C4-2B (cell line): ENCODE results near the gene ZNF618.

Experiments
- ZFX ChIP-seq: fragments of 450-650 bp; IDR thresholded peaks from 2 replicates; pipeline ENCODE4 v1.6.1; 2017
- TF ChIP-seq, protein P1 (sequence below): fragments of 450-650 bp; conservative IDR thresholded peaks from 2 replicates; pipeline ENCODE4 v1.5.1; 2017; ENCODE audit warnings: mild to moderate bottlenecking

DNA sequence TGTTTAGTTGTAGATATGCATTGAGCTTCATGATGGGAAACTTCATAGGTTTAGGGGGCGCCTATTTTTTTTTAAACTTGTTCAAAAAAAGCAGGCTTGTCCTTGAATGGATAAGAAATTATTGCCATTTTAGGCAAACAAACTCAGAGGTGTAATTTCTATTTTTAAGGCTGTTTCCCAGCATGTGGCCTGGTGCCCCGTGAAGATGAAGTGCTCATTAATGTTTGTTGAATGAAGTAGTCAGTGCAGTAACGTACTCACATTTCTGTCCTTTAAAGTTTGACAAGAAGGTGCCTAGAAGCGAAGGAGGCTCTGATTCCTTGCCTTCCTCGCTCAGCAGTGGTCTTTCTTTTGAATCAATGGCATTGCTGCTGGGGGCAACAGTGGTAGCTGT, 54.3 kb downstream of the ZNF618 start:
- TF ChIP-seq, protein P1, sequence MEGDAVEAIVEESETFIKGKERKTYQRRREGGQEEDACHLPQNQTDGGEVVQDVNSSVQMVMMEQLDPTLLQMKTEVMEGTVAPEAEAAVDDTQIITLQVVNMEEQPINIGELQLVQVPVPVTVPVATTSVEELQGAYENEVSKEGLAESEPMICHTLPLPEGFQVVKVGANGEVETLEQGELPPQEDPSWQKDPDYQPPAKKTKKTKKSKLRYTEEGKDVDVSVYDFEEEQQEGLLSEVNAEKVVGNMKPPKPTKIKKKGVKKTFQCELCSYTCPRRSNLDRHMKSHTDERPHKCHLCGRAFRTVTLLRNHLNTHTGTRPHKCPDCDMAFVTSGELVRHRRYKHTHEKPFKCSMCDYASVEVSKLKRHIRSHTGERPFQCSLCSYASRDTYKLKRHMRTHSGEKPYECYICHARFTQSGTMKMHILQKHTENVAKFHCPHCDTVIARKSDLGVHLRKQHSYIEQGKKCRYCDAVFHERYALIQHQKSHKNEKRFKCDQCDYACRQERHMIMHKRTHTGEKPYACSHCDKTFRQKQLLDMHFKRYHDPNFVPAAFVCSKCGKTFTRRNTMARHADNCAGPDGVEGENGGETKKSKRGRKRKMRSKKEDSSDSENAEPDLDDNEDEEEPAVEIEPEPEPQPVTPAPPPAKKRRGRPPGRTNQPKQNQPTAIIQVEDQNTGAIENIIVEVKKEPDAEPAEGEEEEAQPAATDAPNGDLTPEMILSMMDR: no peak
- TF ChIP-seq ZFX: no peak
